Prostate gland (tissue), 2 donors: Measurements from ENCODE around the gene IL10.

Experiments
- POLR2A ChIP-seq: fragments of 450-650 bp; IDR thresholded peaks from one replicate; pipeline ENCODE4 v1.6.1; 2016; ENCODE audit warnings: antibody characterized with exemption, mild to moderate bottlenecking
- POLR2AphosphoS5 ChIP-seq: sonication (generic); formaldehyde crosslinking; IDR thresholded peaks from one replicate; pipeline ENCODE4 v1.6.1; 2017; ENCODE audit warnings: antibody characterized with exemption
- TF ChIP-seq, protein P1 (sequence below), 4 experiments: fragments of 200-600 bp in 2 of 4; fragments of 450-650 bp in 2 of 4; sonication (generic) in 2 of 4; IDR thresholded peaks; 1 replicate in 3 of 4; 2 replicates in 1 of 4; pipeline ENCODE4 v1.5.1; 2016 to 2019; ENCODE audit warnings: antibody characterized with exemption in 4 of 4, mild to moderate bottlenecking in 2 of 4, moderate library complexity in 2 of 4

GRCh38 chr1:206803221-206803730 lies 31.0 kb upstream of the IL10 start:
- no peak for TF ChIP-seq POLR2A
- TF ChIP-seq, protein P1, sequence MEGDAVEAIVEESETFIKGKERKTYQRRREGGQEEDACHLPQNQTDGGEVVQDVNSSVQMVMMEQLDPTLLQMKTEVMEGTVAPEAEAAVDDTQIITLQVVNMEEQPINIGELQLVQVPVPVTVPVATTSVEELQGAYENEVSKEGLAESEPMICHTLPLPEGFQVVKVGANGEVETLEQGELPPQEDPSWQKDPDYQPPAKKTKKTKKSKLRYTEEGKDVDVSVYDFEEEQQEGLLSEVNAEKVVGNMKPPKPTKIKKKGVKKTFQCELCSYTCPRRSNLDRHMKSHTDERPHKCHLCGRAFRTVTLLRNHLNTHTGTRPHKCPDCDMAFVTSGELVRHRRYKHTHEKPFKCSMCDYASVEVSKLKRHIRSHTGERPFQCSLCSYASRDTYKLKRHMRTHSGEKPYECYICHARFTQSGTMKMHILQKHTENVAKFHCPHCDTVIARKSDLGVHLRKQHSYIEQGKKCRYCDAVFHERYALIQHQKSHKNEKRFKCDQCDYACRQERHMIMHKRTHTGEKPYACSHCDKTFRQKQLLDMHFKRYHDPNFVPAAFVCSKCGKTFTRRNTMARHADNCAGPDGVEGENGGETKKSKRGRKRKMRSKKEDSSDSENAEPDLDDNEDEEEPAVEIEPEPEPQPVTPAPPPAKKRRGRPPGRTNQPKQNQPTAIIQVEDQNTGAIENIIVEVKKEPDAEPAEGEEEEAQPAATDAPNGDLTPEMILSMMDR (IDR thresholded peaks at IDR 0.05), result no peak
- no peak for TF ChIP-seq POLR2AphosphoS5
